ENCODE data around the gene CHMP4A.

DNA sequence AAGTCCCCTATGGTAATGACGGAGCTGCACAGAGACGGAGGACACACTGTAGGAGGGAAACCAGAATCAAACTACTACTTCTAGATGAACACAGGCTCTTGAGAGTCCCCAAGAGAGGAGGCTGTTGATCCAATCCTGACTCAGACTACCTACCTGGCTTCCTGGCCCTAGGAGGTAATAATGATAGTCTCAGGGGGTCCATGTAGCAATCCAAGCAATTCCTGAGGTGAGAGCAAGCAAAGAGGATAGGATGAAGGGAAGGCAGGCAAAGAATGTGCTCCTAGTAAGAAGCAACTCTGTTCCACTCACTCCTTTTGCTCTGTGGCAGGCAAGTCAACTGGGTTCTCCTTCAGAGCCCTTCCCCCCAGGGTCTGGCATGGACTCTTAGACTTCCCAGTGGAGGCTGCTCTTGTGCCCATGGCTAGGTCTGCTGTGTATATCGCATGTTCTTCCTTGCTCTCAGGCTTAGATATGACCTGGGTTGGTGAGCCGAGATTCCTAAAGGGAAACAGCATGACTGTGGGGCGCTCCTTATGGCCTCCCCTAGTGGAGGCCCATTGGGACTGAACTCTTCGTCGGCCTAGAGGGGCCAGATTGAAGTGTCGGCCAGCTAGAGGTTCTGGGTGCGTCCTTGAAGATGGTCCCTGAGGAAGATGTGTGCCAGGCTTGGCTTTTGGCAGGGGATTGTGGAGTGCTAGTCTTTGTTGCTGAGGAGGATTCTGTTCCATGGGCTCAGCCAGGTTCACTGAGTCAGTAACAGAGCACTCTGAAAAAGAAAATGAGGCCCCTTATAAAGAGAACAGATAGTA is 27.0 kb upstream of the CHMP4A start:
- TF ChIP-seq CTCF (IDR thresholded peaks at IDR 0.05; ENCODE audit: low read length) (no peak), EZH2 (IDR thresholded peaks at IDR 0.05; ENCODE audit: borderline replicate concordance, low read length) (no peak)

Measured in OCI-LY1 (cell line).